Right hindlimb (tissue), 1 donor: ENCODE measurements around the gene AIMP2.
"Not testable (repeated sequence)": the region's sequence is repeated elsewhere in the genome, so short reads cannot be mapped to it uniquely, and the experiment has no call there.

Experiments used
- DNase-seq: peaks from one replicate; pipeline ENCODE4 v3.0.0-alpha.2; 2018

The AIMP2 gene

GRCh38 chr7:6026820-6027311 lies 17.8 kb downstream of the AIMP2 start:
- DNase-seq, result no peak

- no peak for DNase-seq
Measured at GRCh38 chr7:6027806-6028365, 18.8 kb downstream of the AIMP2 start.

- no peak for DNase-seq
Measured at GRCh38 chr7:6028563-6028962, 19.5 kb downstream of the AIMP2 start.

GRCh38 chr7:6030988-6031387 lies 21.9 kb downstream of the AIMP2 start, which contains the start of gene ANKRD61:
TSS of gene ANKRD61 (plus strand) at chr7:6031376. CDS start at chr7:6031376, 0 bp downstream.
- no peak for DNase-seq

GRCh38 chr7:6031567-6031966 lies 22.5 kb downstream of the AIMP2 start:
- no peak for DNase-seq

- DNase-seq, result no peak
Measured at GRCh38 chr7:6032167-6032566, 23.1 kb downstream of the AIMP2 start.

GRCh38 chr7:6032641-6033040 lies 23.6 kb downstream of the AIMP2 start:
- no peak for DNase-seq

- no peak for DNase-seq
Measured at GRCh38 chr7:6035165-6035564, 26.1 kb downstream of the AIMP2 start.

GRCh38 chr7:6035686-6036085 lies 26.6 kb downstream of the AIMP2 start:
- no peak for DNase-seq

GRCh38 chr7:6049780-6050179 lies 40.7 kb downstream of the AIMP2 start:
- no peak for DNase-seq

GRCh38 chr7:6051185-6051584 lies 42.1 kb downstream of the AIMP2 start:
- DNase-seq, result not testable (repeated sequence)

GRCh38 chr7:6056616-6057015 lies 47.5 kb downstream of the AIMP2 start:
- no peak for DNase-seq

GRCh38 chr7:6057316-6058129 lies 48.5 kb downstream of the AIMP2 start:
- DNase-seq, result no peak

- DNase-seq, result not testable (repeated sequence)
Measured at GRCh38 chr7:6059941-6060340, 50.9 kb downstream of the AIMP2 start.

GRCh38 chr7:6071406-6071805 lies 62.3 kb downstream of the AIMP2 start:
- DNase-seq, result no peak
